ENCODE results near the gene CANT1. TPM values are rescaled to one million over a fixed set of nuclear protein-coding genes. Genes with fewer than 3 reads are reported as not detected.

CANT1 gene
- total RNA-seq, 4 donors from 2014 or later: 56.9 to 125 (median 80.0) TPM

GRCh38 chr17:79041723-79042420, 32.3 kb upstream of the CANT1 start:
- Histone ChIP-seq H3K27ac (no peak overlapping the region), H3K9me3 (no peaks in the 10 kb centered on the region)
- DNase-seq: no peak

GRCh38 chr17:79041041-79041570, 31.5 kb upstream of the CANT1 start:
- no peak for TF ChIP-seq CTCF (IDR thresholded peaks at IDR 0.05)
- no peak for TF ChIP-seq POLR2A (IDR thresholded peaks at IDR 0.05)
- Histone ChIP-seq H3K9me3 (no peaks in the 10 kb centered on the region), H3K4me1 (peaks cover 0 to 8% (median 0%) of the 10 kb centered on the region in 4 donors), H3K27me3 (no peaks in the 10 kb centered on the region), H3K36me3 (no peaks in the 10 kb centered on the region), H3K27ac (no peak overlapping the region), H3K4me3 (no peak overlapping the region)
- peak in 1 of 3 donors; percentile 34 for DNase-seq

More at GRCh38 chr17:79041723-79042420, 32.3 kb upstream of the CANT1 start:
- TF ChIP-seq POLR2A (IDR thresholded peaks at IDR 0.05): no peak
- TF ChIP-seq CTCF (IDR thresholded peaks at IDR 0.05): no peak
- Histone ChIP-seq H3K4me1 (peaks cover 0 to under 1% (median 0%) of the 10 kb centered on the region in 4 donors), H3K36me3 (no peaks in the 10 kb centered on the region), H3K27me3 (no peaks in the 10 kb centered on the region), H3K4me3 (no peak overlapping the region)

GRCh38 chr17:79039886-79040285, 30.3 kb upstream of the CANT1 start:
- TF ChIP-seq CTCF (IDR thresholded peaks at IDR 0.05) (no peak), POLR2A (IDR thresholded peaks at IDR 0.05) (no peak)
- Histone ChIP-seq H3K4me3 (no peak overlapping the region), H3K9me3 (no peaks in the 10 kb centered on the region), H3K27ac (no peak overlapping the region), H3K36me3 (no peaks in the 10 kb centered on the region), H3K4me1 (peaks cover 0 to 8% (median 0%) of the 10 kb centered on the region in 4 donors), H3K27me3 (no peaks in the 10 kb centered on the region)
- peak in 2 of 3 donors; percentile 6 to 23 for DNase-seq

GRCh38 chr17:79039171-79039570, 29.6 kb upstream of the CANT1 start:
- Histone ChIP-seq H3K4me3 (no peak overlapping the region), H3K9me3 (no peaks in the 10 kb centered on the region), H3K4me1 (peaks cover 0 to 12% (median 2%) of the 10 kb centered on the region in 4 donors), H3K36me3 (no peaks in the 10 kb centered on the region), H3K27ac (peak overlapping the region in 1 of 4 donors; percentile 21), H3K27me3 (no peaks in the 10 kb centered on the region)
- DNase-seq: peak in 2 of 3 donors; percentile 11 to 31
- TF ChIP-seq POLR2A (IDR thresholded peaks at IDR 0.05) (no peak), CTCF (IDR thresholded peaks at IDR 0.05) (no peak)

GRCh38 chr17:79038545-79039135, 29.1 kb upstream of the CANT1 start:
- no peaks in the 10 kb centered on the region for H3K9me3 ChIP-seq
- peak in 2 of 3 donors; percentile 26 to 58 for DNase-seq
- H3K27me3 ChIP-seq: no peaks in the 10 kb centered on the region
- H3K27ac ChIP-seq: peak overlapping the region in 2 of 4 donors; percentile 21 to 25
- H3K4me3 ChIP-seq: no peak overlapping the region
- TF ChIP-seq POLR2A (IDR thresholded peaks at IDR 0.05) (no peak), CTCF (IDR thresholded peaks at IDR 0.05) (no peak)
- no peaks in the 10 kb centered on the region for H3K36me3 ChIP-seq
- peaks cover 0 to 18% (median 2%) of the 10 kb centered on the region in 4 donors for H3K4me1 ChIP-seq
